Measurements from ENCODE around the gene ATRNL1. TPM values are rescaled to one million over a fixed set of nuclear protein-coding genes. Genes with fewer than 3 reads are reported as not detected.

The ATRNL1 gene
- total and polyA plus RNA-seq, 10 donors: 0.29 to 6.3 (median 2.2) TPM

DNA sequence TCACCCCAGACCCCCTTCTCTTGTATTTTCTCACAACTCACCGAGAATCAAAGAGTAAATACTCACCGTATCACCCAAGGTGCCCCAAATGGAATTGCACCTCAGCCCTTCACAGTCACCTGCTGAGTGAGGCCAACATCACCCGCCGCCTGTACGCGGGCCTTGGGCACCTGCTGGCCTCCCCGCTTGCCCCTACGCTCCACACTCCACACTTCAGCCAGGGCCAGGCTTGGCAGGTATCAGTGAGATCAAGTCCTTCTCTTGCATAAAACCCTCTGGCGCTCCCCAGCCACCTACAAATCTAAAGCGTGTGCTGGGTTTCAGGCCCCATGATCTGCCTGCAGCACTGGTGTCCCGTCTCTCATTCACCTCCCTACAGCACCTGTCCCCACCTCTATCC, 879.3 kb downstream of the ATRNL1 start:
- Histone ChIP-seq H3K36me3 (no peaks in the 10 kb centered on the region), H3K27ac (no peak overlapping the region), H3K9me3 (no peaks in the 10 kb centered on the region), H3K4me1 (no peaks in the 10 kb centered on the region), H3K27me3 (replicated peaks in 1 of 7) (no peaks in the 10 kb centered on the region), H3K4me3 (no peak overlapping the region)
- WGBS, 5 donors: 77 to 93% (median 84%) methylated on average over 11 of the region's 11 CpGs
- intact Hi-C loops (cut with DNase I; ENCODE audit: low total_unique reads): no loop called here
- TF ChIP-seq POLR2AphosphoS5 (IDR thresholded peaks at IDR 0.05) (no peak), POLR2A (IDR thresholded peaks at IDR 0.05) (no peak)
- TF ChIP-seq, protein P1, sequence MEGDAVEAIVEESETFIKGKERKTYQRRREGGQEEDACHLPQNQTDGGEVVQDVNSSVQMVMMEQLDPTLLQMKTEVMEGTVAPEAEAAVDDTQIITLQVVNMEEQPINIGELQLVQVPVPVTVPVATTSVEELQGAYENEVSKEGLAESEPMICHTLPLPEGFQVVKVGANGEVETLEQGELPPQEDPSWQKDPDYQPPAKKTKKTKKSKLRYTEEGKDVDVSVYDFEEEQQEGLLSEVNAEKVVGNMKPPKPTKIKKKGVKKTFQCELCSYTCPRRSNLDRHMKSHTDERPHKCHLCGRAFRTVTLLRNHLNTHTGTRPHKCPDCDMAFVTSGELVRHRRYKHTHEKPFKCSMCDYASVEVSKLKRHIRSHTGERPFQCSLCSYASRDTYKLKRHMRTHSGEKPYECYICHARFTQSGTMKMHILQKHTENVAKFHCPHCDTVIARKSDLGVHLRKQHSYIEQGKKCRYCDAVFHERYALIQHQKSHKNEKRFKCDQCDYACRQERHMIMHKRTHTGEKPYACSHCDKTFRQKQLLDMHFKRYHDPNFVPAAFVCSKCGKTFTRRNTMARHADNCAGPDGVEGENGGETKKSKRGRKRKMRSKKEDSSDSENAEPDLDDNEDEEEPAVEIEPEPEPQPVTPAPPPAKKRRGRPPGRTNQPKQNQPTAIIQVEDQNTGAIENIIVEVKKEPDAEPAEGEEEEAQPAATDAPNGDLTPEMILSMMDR (IDR thresholded peaks at IDR 0.05 in 8 of 11, conservative IDR thresholded peaks at IDR 0.05 in 3 of 11): no peak
- no peak for DNase-seq

DNA sequence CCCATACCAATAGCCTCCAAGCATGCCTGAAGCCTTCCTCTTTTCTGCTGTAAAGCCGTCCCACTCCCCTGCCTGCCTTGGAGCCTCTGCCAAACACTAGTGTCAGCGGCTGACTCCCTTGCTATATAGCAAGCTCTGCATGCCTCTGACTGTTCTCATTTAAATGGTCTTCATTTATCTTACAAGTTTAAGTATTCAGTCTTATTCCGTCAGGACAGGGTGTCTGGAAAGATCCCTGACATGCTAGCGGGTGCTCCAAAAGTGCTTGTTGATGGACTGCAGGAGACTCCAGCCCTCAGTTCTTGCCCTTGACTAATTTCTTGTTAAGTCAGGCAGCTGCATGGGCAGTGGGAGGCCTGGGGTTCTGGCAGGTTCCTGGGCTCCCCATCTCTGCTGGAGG, 881.2 kb downstream of the ATRNL1 start:
- H3K36me3 ChIP-seq: no peaks in the 10 kb centered on the region
- no peaks in the 10 kb centered on the region for H3K27me3 ChIP-seq (replicated peaks in 1 of 7)
- H3K4me3 ChIP-seq: no peak overlapping the region
- DNase-seq: no peak
- H3K27ac ChIP-seq: no peak overlapping the region
- no peaks in the 10 kb centered on the region for H3K9me3 ChIP-seq
- H3K4me1 ChIP-seq: no peaks in the 10 kb centered on the region
- 83 to 89% (median 88%) methylated on average over 4 of the region's 4 CpGs for WGBS, 5 donors
- TF ChIP-seq POLR2A (IDR thresholded peaks at IDR 0.05): no peak
- TF ChIP-seq, protein P1 (IDR thresholded peaks at IDR 0.05 in 8 of 11, conservative IDR thresholded peaks at IDR 0.05 in 3 of 11): no peak
- no peak for TF ChIP-seq POLR2AphosphoS5 (IDR thresholded peaks at IDR 0.05)
- intact Hi-C loops (cut with DNase I; ENCODE audit: low total_unique reads): no loop called here

DNA sequence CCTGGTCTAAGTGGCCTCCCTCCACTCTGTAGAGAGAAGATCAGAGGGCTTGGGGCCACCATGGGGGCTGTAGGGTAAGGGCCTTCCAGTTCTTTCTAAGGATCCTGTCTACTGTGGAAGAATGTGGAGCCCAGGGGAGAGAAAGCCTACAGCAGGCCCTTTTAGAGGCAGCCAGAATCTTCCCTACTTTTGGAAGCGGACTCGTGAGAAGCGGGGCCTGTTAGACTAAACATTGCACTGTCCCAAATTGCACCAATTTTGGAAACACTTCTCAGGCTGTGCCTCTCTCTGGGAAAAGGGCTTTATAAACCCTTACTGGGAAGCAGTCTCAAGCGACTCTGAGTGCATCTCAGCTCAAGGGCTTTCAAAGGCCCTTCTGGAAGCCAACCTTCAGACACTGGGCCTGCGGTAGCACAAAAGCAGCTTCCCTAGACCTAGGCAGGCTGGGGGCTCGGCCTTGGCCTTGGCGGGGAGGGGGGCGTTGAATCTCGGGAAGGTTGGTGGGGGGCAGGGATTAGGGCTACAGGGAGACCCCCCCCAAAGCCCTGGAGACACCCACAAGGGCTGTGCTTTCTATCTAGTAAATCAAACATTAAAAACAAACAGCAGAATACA, 881.8 kb downstream of the ATRNL1 start:
- H3K36me3 ChIP-seq: no peaks in the 10 kb centered on the region
- no peaks in the 10 kb centered on the region for H3K4me1 ChIP-seq
- no peaks in the 10 kb centered on the region for H3K27me3 ChIP-seq (replicated peaks in 1 of 7)
- 69 to 84% (median 76%) methylated on average over 6 to 9 of the region's 9 CpGs for WGBS, 5 donors
- H3K4me3 ChIP-seq: no peak overlapping the region
- intact Hi-C loops (cut with DNase I; ENCODE audit: low total_unique reads): no loop called here
- no peak overlapping the region for H3K27ac ChIP-seq
- no peaks in the 10 kb centered on the region for H3K9me3 ChIP-seq
- no peak for TF ChIP-seq POLR2A (IDR thresholded peaks at IDR 0.05)
- TF ChIP-seq, protein P1 (IDR thresholded peaks at IDR 0.05 in 8 of 11, conservative IDR thresholded peaks at IDR 0.05 in 3 of 11): no peak
- no peak for TF ChIP-seq POLR2AphosphoS5 (IDR thresholded peaks at IDR 0.05)
- no peak for DNase-seq

DNA sequence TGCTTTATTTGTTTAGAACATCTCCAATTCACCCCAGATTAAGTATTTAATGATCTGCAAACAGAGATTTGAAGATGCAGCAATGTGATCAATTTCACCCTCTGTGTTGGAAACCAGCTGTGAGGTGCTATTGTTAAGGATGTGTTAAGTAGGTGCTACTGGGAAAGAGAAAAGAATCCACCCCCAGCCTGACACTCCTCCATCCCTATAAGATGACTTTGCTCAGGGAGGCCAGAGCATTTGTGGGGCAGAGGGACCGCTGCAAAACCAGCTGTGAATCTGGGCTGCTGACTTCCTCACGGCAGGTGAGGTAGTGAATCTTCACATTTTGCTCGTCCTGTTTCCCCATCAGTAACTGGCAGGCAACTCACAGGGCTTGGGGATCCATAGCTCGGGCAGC, 882.3 kb downstream of the ATRNL1 start:
- Histone ChIP-seq H3K27ac (no peak overlapping the region), H3K4me3 (no peak overlapping the region), H3K9me3 (no peaks in the 10 kb centered on the region), H3K36me3 (no peaks in the 10 kb centered on the region), H3K27me3 (replicated peaks in 1 of 7) (no peaks in the 10 kb centered on the region), H3K4me1 (no peaks in the 10 kb centered on the region)
- DNase-seq: no peak
- 46 to 64% (median 56%) methylated on average over 4 of the region's 4 CpGs for WGBS, 5 donors
- TF ChIP-seq POLR2AphosphoS5 (IDR thresholded peaks at IDR 0.05) (no peak), POLR2A (IDR thresholded peaks at IDR 0.05) (no peak)
- TF ChIP-seq, protein P1 (IDR thresholded peaks at IDR 0.05 in 8 of 11, conservative IDR thresholded peaks at IDR 0.05 in 3 of 11): no peak
- intact Hi-C loops (cut with DNase I; ENCODE audit: low total_unique reads): no loop called here
